Stomach (tissue), 4 donors: Measurements from ENCODE around the gene PDX1.

Source experiments
- CTCF ChIP-seq, 7 experiments: fragments of 450-650 bp in 4 of 7; fragments of 200-600 bp in 3 of 7; sonication (generic) in 3 of 7; IDR thresholded peaks; one replicate each; pipeline ENCODE4 v1.5.1; 2016 to 2019; ENCODE audit warnings: antibody characterized with exemption in 7 of 7, control low read depth in 2 of 7, mild to moderate bottlenecking in 1 of 7
- EP300 ChIP-seq: sonication (generic); formaldehyde crosslinking; IDR thresholded peaks from one replicate; pipeline ENCODE4 v1.6.1; 2017; ENCODE audit warnings: antibody characterized with exemption
- POLR2A ChIP-seq, 4 donors: fragments of 450-650 bp; IDR thresholded peaks; one replicate each; pipeline ENCODE4 v1.6.1; 2016; ENCODE audit warnings: antibody characterized with exemption in 4 of 4, control low read depth in 2 of 4, mild to moderate bottlenecking in 1 of 4, moderate library complexity in 1 of 4

GRCh38 chr13:27969082-27969865 lies 49.5 kb downstream of the PDX1 start, which contains the start of gene CDX2:
- TF ChIP-seq POLR2A (IDR thresholded peaks at IDR 0.05) (no peak), CTCF (IDR thresholded peaks at IDR 0.05) (no peak), EP300 (no peak)
